Fibroblast of villous mesenchyme (primary cell): ENCODE data around the gene GFAP. TPM values are rescaled to one million over a fixed set of nuclear protein-coding genes. Genes with fewer than 3 reads are reported as not detected.

ENCODE experiments used
- DNase-seq: peaks from one replicate; pipeline ENCODE4 v3.0.0-alpha.2; 2010; ENCODE audit warnings: low read depth
- H3K4me3 ChIP-seq: 2 replicates; pipeline ENCODE4 v1.5.1; 2011; ENCODE audit warnings: low read depth, mild to moderate bottlenecking, low read length
- CTCF ChIP-seq: IDR thresholded peaks from 2 replicates; pipeline ENCODE4 v1.5.1; 2012; ENCODE audit warnings: low read depth, mild to moderate bottlenecking, low read length; ENCODE audit not compliant: insufficient read depth
- total RNA-seq: library from RNA; depleted of rRNA; stranded (reverse); fragments of >200 nt; gene quantifications from 2 replicates; pipeline ENCODE4 v1.2.3, GENCODE V29; 2012

Gene GFAP
- total RNA-seq, result 0.86 and 1.9 TPM in 2 replicates

DNA sequence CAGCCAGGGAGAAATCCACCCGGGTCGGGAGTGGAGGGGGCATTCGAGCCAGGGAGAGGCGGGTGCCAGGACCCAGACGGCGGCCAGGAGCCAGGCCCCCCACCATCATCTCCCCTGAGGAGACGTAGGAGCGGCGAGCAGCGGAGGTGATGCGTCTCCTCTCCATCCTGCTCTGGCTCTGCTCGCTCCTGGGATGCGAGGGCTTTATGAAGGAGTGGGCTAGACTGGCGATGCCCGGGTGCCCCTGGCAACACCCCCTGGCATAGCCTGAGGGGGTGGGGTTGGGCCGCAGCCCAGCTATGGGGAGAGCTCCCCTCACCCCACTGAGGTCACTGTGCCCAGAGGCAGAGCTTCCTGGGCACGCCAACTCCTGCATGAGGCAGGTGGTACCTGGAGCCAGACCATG is at the start of gene GFAP:
Gene GFAP (minus strand): TSS at position 180 of the 406 bp plus-strand sequence. CDS start 14 bp downstream, at position 166.
- H3K4me3 ChIP-seq, result no peak within 1 kb of the TSS
- no peak for DNase-seq
- no peak for TF ChIP-seq CTCF

- DNase-seq, result no peak
- no peak for TF ChIP-seq CTCF
- no peak overlapping the region for H3K4me3 ChIP-seq
These were observed 46.6 kb upstream of the GFAP start for GRCh38 chr17:44961921-44962350.

DNA sequence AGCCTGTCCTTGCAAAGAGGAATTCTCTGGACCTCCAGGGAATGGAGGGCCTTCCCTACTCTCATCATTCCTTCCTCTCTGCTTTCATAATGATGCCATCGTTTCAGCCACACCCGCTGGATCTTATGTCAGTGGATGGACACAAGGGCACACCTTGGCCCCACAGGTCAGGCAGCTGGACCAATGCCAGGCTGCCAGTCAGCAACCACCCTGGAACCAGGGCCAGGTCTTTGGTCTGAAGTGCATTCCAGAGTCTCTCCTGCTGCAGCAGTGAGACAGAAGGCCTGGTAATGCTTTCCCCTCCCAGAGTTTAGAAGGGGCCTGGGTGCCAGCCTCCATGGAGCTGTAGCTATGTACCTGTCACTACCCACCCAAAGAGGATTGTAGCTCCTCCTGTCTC is 45.4 kb upstream of the GFAP start:
- no peak for TF ChIP-seq CTCF
- no peak overlapping the region for H3K4me3 ChIP-seq
- DNase-seq, result no peak

DNA sequence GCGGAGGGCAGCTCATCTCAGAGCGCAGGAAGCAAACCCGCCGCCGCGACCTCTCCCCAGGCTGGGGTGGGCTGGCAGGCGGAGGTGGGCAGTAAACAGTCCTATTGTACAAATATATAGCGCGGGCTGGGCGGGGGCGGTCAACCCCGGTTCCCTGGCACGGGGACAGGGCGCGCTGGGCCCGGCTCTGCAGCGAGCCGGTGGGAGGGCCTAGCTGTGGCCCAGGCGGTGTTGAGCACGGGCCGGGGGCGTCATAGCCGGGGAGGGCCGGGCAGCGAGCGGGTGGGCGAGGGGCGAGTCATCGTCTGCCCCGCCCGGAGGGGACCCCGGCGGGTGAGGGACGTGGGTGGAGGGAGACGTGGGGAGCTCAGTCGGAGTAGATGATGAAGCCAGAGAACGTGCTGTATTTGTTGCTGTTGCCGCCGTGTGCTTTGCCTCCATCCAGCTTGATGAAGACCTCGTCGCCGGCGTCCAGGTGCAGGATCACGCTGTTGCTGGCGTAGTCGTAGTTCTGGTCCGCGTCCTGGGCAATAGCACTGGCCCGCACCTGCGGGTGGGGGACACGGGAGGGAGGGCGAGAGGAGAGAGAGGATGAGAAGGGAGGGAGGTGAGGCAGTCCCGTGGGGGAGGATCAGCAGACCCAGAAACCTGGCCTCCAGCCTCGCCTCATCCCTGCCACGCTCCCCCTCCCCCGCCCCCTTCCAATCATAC is 44.7 kb upstream of the GFAP start:
- H3K4me3 ChIP-seq, result no peak overlapping the region
- no peak for DNase-seq
- no peak for TF ChIP-seq CTCF

DNA sequence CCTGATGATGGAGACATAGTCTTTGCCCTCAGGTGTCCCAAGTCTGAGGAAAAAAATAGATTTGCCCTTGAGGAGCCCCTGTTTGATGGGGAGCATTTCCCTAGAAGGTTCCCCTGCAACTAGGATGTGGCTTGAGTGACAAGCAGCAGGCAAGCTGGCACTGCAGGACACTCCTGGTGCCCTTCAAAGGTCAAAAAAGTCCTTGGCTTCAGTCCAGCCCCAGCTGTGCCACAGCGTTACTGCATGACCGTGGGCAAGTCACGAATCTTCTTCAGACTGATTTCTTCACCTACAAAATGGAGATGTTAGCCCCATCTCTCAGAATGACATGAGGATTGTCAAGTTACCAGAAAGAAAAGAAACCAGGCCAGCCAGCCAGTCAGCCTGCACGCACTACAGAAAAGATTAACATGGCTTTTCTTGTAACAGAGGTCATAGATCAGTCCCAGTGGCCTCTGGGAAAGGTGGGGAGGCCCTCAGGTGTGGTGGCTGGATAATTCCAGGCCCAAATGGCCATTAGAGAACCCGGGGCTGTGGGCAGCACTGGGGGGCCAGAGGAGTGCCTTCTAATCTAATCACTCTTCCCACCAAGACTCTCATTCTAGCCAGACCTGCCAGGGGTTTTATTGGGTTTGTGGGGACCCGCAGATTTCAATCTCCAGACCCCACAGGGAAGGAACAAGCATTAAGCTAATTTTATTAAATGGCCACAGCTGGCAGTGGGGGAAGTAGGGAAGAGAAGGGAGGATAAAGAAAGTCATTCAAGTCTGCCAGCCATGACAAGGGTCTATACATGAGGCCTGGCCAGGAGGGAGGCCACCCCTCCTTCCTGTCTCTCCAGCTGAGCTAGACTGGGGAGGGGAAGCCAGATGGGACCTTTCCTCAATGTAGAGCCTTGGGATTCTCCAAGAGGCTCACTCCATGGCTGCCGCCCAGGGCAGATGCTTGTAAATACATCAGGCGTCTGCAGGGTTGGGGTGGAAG is 42.0 kb upstream of the GFAP start:
- TF ChIP-seq CTCF, result no peak
- no peak for DNase-seq
- H3K4me3 ChIP-seq, result no peak overlapping the region

DNA sequence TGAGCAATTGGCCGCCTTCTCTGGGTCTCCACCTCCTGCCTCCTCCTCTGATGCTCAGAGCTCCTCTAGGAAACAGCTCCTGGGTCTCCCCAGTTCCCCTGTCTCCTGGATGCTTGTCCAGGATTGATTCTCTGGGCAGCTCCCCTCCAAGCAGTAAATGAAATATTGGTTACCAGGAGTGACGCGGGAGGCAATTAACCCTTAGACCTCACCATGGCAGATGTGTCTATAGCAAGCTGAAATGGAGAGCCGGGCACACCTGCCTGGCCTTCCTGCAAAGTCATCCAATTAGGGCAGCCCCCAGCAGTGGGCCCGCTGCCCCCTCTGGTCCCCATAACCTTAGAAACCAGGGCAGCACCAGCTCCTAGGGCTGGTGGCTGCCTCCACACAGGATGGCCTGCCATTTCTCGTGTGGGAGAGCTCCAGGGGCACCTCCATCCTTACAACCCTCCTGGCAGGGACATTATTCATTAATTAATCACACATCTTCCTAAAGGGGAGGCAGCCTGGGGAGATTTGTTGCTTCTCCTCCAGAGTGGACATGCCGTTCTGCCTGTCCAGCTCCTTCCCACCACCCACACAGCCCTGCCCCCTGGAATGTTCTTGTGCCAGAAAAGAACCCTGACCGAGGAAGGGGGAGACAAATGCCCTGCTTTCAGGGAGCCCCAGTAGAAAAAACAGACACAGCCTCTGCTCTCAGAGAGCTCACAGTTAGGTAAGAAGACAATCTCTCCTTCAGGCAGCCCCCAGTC is 40.5 kb upstream of the GFAP start:
- no peak for DNase-seq
- H3K4me3 ChIP-seq, result no peak overlapping the region
- no peak for TF ChIP-seq CTCF
